Measurements from ENCODE around the gene SHC4. TPM values are rescaled to one million over a fixed set of nuclear protein-coding genes. Genes with fewer than 3 reads are reported as not detected.
"Not testable (repeated sequence)": the region's sequence is repeated elsewhere in the genome, so short reads cannot be mapped to it uniquely, and the experiment has no call there.

SHC4 gene
- total RNA-seq, 1 donor = 0.72 TPM

- Histone ChIP-seq H4K20me1 (ENCODE audit: insufficient read depth, low read length) (no peaks in the 10 kb centered on the region), H3K36me3 (ENCODE audit: insufficient read depth, low read length) (no peaks in the 10 kb centered on the region), H3K27me3 (ENCODE audit: insufficient read depth, low read length) (peaks cover 3% of the 10 kb centered on the region), H3K27ac (ENCODE audit: low read depth, low read length) (no peak overlapping the region), H3K4me1 (ENCODE audit: insufficient read depth, low read length) (no peaks in the 10 kb centered on the region), H3K79me2 (ENCODE audit: insufficient read depth, low read length) (no peaks in the 10 kb centered on the region), H3K4me3 (ENCODE audit: insufficient read depth, low read length) (no peak overlapping the region), H3K9me3 (ENCODE audit: low read depth, low read length) (no peaks in the 10 kb centered on the region), H2AFZ (ENCODE audit: low read length) (no peak overlapping the region), H3K4me2 (ENCODE audit: insufficient read depth, low read length) (no peak overlapping the region)
- no peak for TF ChIP-seq CTCF (IDR thresholded peaks at IDR 0.05; ENCODE audit: extremely low read depth, low read depth, low read length)
- no peak for DNase-seq (ENCODE audit: insufficient read length, low spot score, missing footprints)
These were observed 47.0 kb downstream of the SHC4 start for GRCh38 chr15:48916721-48917120.

DNA sequence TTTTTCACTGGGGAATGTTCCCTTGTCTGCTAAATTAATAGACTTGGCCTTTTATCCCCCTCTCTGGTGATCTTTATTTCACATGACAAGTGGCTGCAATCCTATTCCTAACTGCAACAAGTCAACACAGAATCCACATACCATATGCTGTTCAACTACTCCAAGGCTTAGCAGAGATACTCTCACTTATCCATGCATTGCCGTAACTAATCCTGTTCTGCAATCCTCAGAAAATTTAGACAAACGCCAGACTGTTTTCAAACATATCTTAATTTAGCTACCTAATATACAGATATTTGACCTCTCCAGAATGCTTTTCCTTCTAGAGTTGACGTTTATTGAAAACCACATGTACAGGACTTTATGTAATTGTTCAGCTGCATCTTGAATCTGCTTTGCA is 47.9 kb downstream of the SHC4 start:
- Histone ChIP-seq H3K4me3 (ENCODE audit: insufficient read depth, low read length) (no peak overlapping the region), H3K4me1 (ENCODE audit: insufficient read depth, low read length) (no peaks in the 10 kb centered on the region), H4K20me1 (ENCODE audit: insufficient read depth, low read length) (no peaks in the 10 kb centered on the region), H2AFZ (ENCODE audit: low read length) (no peak overlapping the region), H3K27ac (ENCODE audit: low read depth, low read length) (no peak overlapping the region), H3K36me3 (ENCODE audit: insufficient read depth, low read length) (no peaks in the 10 kb centered on the region), H3K9me3 (ENCODE audit: low read depth, low read length) (no peaks in the 10 kb centered on the region), H3K4me2 (ENCODE audit: insufficient read depth, low read length) (no peak overlapping the region), H3K79me2 (ENCODE audit: insufficient read depth, low read length) (no peaks in the 10 kb centered on the region), H3K27me3 (ENCODE audit: insufficient read depth, low read length) (peaks cover 3% of the 10 kb centered on the region)
- DNase-seq (ENCODE audit: insufficient read length, low spot score, missing footprints) = no peak
- TF ChIP-seq CTCF (IDR thresholded peaks at IDR 0.05; ENCODE audit: extremely low read depth, low read depth, low read length) = no peak

DNA sequence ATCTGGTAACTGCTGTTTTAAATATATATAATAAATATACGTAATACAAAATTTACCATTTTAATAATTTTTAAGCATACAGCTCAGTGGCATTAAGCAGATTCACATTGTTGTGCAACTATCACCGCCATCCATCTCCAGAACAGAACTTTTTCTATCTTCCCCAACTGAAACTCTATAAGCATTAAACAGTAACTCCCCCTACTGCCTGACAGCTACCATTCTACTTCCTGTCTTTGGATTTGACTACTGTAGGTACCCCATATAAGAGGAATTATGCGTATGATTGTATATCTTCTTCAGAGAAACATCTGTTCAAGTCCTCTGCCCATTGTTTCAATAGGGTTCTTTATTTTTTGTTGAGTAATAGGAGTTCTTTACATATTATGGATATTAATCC is 49.0 kb downstream of the SHC4 start:
- DNase-seq (ENCODE audit: insufficient read length, low spot score, missing footprints) = no peak
- Histone ChIP-seq H3K4me1 (ENCODE audit: insufficient read depth, low read length) (no peaks in the 10 kb centered on the region), H4K20me1 (ENCODE audit: insufficient read depth, low read length) (no peaks in the 10 kb centered on the region), H3K4me3 (ENCODE audit: insufficient read depth, low read length) (no peak overlapping the region), H2AFZ (ENCODE audit: low read length) (no peak overlapping the region), H3K36me3 (ENCODE audit: insufficient read depth, low read length) (no peaks in the 10 kb centered on the region), H3K27me3 (ENCODE audit: insufficient read depth, low read length) (peaks cover 3% of the 10 kb centered on the region), H3K79me2 (ENCODE audit: insufficient read depth, low read length) (no peaks in the 10 kb centered on the region), H3K9me3 (ENCODE audit: low read depth, low read length) (no peaks in the 10 kb centered on the region), H3K4me2 (ENCODE audit: insufficient read depth, low read length) (no peak overlapping the region), H3K27ac (ENCODE audit: low read depth, low read length) (no peak overlapping the region)
- TF ChIP-seq CTCF (IDR thresholded peaks at IDR 0.05; ENCODE audit: extremely low read depth, low read depth, low read length) = peak; percentile 14

- DNase-seq (ENCODE audit: insufficient read length, low spot score, missing footprints) = no peak
- Histone ChIP-seq H3K27me3 (ENCODE audit: insufficient read depth, low read length) (peaks cover 3% of the 10 kb centered on the region), H3K9me3 (ENCODE audit: low read depth, low read length) (no peaks in the 10 kb centered on the region), H2AFZ (ENCODE audit: low read length) (no peak overlapping the region), H3K4me2 (ENCODE audit: insufficient read depth, low read length) (no peak overlapping the region), H3K36me3 (ENCODE audit: insufficient read depth, low read length) (no peaks in the 10 kb centered on the region), H3K27ac (ENCODE audit: low read depth, low read length) (no peak overlapping the region), H3K4me1 (ENCODE audit: insufficient read depth, low read length) (no peaks in the 10 kb centered on the region), H3K79me2 (ENCODE audit: insufficient read depth, low read length) (no peaks in the 10 kb centered on the region), H3K4me3 (ENCODE audit: insufficient read depth, low read length) (no peak overlapping the region), H4K20me1 (ENCODE audit: insufficient read depth, low read length) (no peaks in the 10 kb centered on the region)
- no peak for TF ChIP-seq CTCF (IDR thresholded peaks at IDR 0.05; ENCODE audit: extremely low read depth, low read depth, low read length)
These were observed 50.6 kb downstream of the SHC4 start for GRCh38 chr15:48913141-48913540.

GRCh38 chr15:48910554-48910953 is 53.2 kb downstream of the SHC4 start:
- H3K36me3 ChIP-seq (ENCODE audit: insufficient read depth, low read length); DNase-seq (ENCODE audit: insufficient read length, low spot score, missing footprints); H3K4me3 ChIP-seq (ENCODE audit: insufficient read depth, low read length); H3K9me3 ChIP-seq (ENCODE audit: low read depth, low read length); H2AFZ ChIP-seq (ENCODE audit: low read length); H3K27ac ChIP-seq (ENCODE audit: low read depth, low read length); H3K4me2 ChIP-seq (ENCODE audit: insufficient read depth, low read length); H3K4me1 ChIP-seq (ENCODE audit: insufficient read depth, low read length); H4K20me1 ChIP-seq (ENCODE audit: insufficient read depth, low read length); H3K27me3 ChIP-seq (ENCODE audit: insufficient read depth, low read length); H3K79me2 ChIP-seq (ENCODE audit: insufficient read depth, low read length): not testable (repeated sequence)

GRCh38 chr15:48909313-48909712 is 54.4 kb downstream of the SHC4 start:
- H3K27ac ChIP-seq (ENCODE audit: low read depth, low read length); H4K20me1 ChIP-seq (ENCODE audit: insufficient read depth, low read length); H3K4me3 ChIP-seq (ENCODE audit: insufficient read depth, low read length); DNase-seq (ENCODE audit: insufficient read length, low spot score, missing footprints); H3K4me2 ChIP-seq (ENCODE audit: insufficient read depth, low read length); H3K4me1 ChIP-seq (ENCODE audit: insufficient read depth, low read length); H3K9me3 ChIP-seq (ENCODE audit: low read depth, low read length); H3K36me3 ChIP-seq (ENCODE audit: insufficient read depth, low read length); H3K27me3 ChIP-seq (ENCODE audit: insufficient read depth, low read length); H2AFZ ChIP-seq (ENCODE audit: low read length); H3K79me2 ChIP-seq (ENCODE audit: insufficient read depth, low read length): not testable (repeated sequence)

Data from osteoblast (primary cell).